ENCODE measurements around the gene NR1D1. TPM values are rescaled to one million over a fixed set of nuclear protein-coding genes. Genes with fewer than 3 reads are reported as not detected.

NR1D1 gene
- total RNA-seq, 2 donors from 2014 or later, result 2.3 to 5.9 TPM

- 2 to 4% methylated on average over 9 of the region's 9 CpGs for WGBS, 2 donors
- DNase-seq, result no peak
- H3K36me3 ChIP-seq (replicated peaks in 1 of 2; ENCODE audit: insufficient read depth in 1 of 2, low read depth in 2 of 2), result peaks cover 0 to 3% of the 10 kb centered on the region in 2 donors
- intact Hi-C loops (cut with DNase I), result loop anchor here (10.0 kb wide), 1 partner anchor 50 kb away; the partner anchor contains the start of gene RAPGEFL1
- H3K27me3 ChIP-seq, result no peaks in the 10 kb centered on the region
- TF ChIP-seq POLR2A (IDR thresholded peaks at IDR 0.05) (peak in 1 of 3 donors; percentile 9), CTCF (IDR thresholded peaks at IDR 0.05) (no peak)
- no peaks in the 10 kb centered on the region for H3K9me3 ChIP-seq
- peak overlapping the region; percentile 92 to 96 (median 96) for H3K27ac ChIP-seq
- ATAC-seq, result no peak
- H3K4me3 ChIP-seq, result no peak overlapping the region
- H3K4me1 ChIP-seq, result peaks cover 22% of the 10 kb centered on the region
These were observed 24.1 kb upstream of the NR1D1 start for GRCh38 chr17:40124279-40125141.

GRCh38 chr17:40123811-40124114, 23.4 kb upstream of the NR1D1 start:
- H3K4me3 ChIP-seq, result peak overlapping the region; percentile 95 to 98
- peak overlapping the region; percentile 92 to 96 (median 96) for H3K27ac ChIP-seq
- intact Hi-C loops (cut with DNase I), result loop anchor here (10.0 kb wide), 1 partner anchor 51 kb away; the partner anchor contains the start of gene RAPGEFL1
- H3K36me3 ChIP-seq (replicated peaks in 1 of 2; ENCODE audit: insufficient read depth in 1 of 2, low read depth in 2 of 2), result no peaks in the 10 kb centered on the region
- no peak for TF ChIP-seq CTCF (IDR thresholded peaks at IDR 0.05)
- no peak for TF ChIP-seq POLR2A (IDR thresholded peaks at IDR 0.05)
- ATAC-seq (no peak), DNase-seq (no peak)
- 0% methylated on average over 2 of the region's 2 CpGs for WGBS, 2 donors
- H3K4me1 ChIP-seq, result peaks cover 22% of the 10 kb centered on the region
- H3K27me3 ChIP-seq, result no peaks in the 10 kb centered on the region
- H3K9me3 ChIP-seq, result no peaks in the 10 kb centered on the region

- peak overlapping the region; percentile 92 to 96 (median 96) for H3K27ac ChIP-seq
- no peaks in the 10 kb centered on the region for H3K9me3 ChIP-seq
- H3K27me3 ChIP-seq, result no peaks in the 10 kb centered on the region
- peak overlapping the region; percentile 95 to 98 for H3K4me3 ChIP-seq
- WGBS, 2 donors, result 1 to 2% methylated on average over 19 to 43 of the region's 43 CpGs
- ATAC-seq (peak; percentile 36), DNase-seq (peak; percentile 56 to 65 (median 61))
- H3K36me3 ChIP-seq (replicated peaks in 1 of 2; ENCODE audit: insufficient read depth in 1 of 2, low read depth in 2 of 2), result no peaks in the 10 kb centered on the region
- intact Hi-C loops (cut with DNase I), result loop anchor here (10.0 kb wide), 1 partner anchor 52 kb away; the partner anchor contains the start of gene RAPGEFL1
- H3K4me1 ChIP-seq, result peaks cover 22% of the 10 kb centered on the region
- TF ChIP-seq POLR2A (IDR thresholded peaks at IDR 0.05), result peak in 1 of 3 donors; percentile 10
- TF ChIP-seq CTCF (IDR thresholded peaks at IDR 0.05), result peak in 2 of 7 experiments; percentile 7 to 11
These were observed 22.8 kb upstream of the NR1D1 start for GRCh38 chr17:40122999-40123810.

GRCh38 chr17:40122136-40122998, 22.0 kb upstream of the NR1D1 start:
- DNase-seq (peak; percentile 62 to 71 (median 65)), ATAC-seq (peak; percentile 57)
- H3K9me3 ChIP-seq, result no peaks in the 10 kb centered on the region
- WGBS, 2 donors, result 1% methylated on average over 56 of the region's 97 CpGs; no CpG with 5 or more reads in 1 of the 2 donors
- TF ChIP-seq CTCF (IDR thresholded peaks at IDR 0.05) (peak in 3 of 7 experiments; percentile 8 to 40 (median 34)), POLR2A (IDR thresholded peaks at IDR 0.05) (no peak)
- intact Hi-C loops (cut with DNase I), result loop anchor here (10.0 kb wide), 1 partner anchor 52 kb away; the partner anchor contains the start of gene RAPGEFL1
- peaks cover 22% of the 10 kb centered on the region for H3K4me1 ChIP-seq
- H3K27me3 ChIP-seq, result no peaks in the 10 kb centered on the region
- no peaks in the 10 kb centered on the region for H3K36me3 ChIP-seq (replicated peaks in 1 of 2; ENCODE audit: insufficient read depth in 1 of 2, low read depth in 2 of 2)
- peak overlapping the region; percentile 95 to 98 for H3K4me3 ChIP-seq
- H3K27ac ChIP-seq, result peak overlapping the region; percentile 92 to 96 (median 96)

Data from body of pancreas (tissue), 4 donors.